GM23338 (cell line): ENCODE data around the gene MTOR.

Experiments used
- CREB1 ChIP-seq: fragments of 250-450 bp; sonication (Bioruptor Pico); IDR thresholded peaks from 2 replicates; pipeline ENCODE4 v1.5.0; 2020; ENCODE audit warnings: low read depth, mild to moderate bottlenecking, moderate library complexity
- EZH2 ChIP-seq: fragments of 200-600 bp; sonication (generic); IDR thresholded peaks from one replicate; pipeline ENCODE4 v1.8.0; 2017; ENCODE audit warnings: antibody characterized with exemption, mild to moderate bottlenecking, low read depth; ENCODE audit not compliant: unreplicated experiment
- EZH2phosphoT487 ChIP-seq: fragments of 200-600 bp; sonication (generic); IDR thresholded peaks from one replicate; pipeline ENCODE4 v1.8.1; 2018; ENCODE audit warnings: antibody characterized with exemption; ENCODE audit not compliant: unreplicated experiment
- NANOG ChIP-seq: IDR thresholded peaks from 2 replicates; pipeline ENCODE4 v1.6.1; 2016; ENCODE audit warnings: antibody characterized with exemption, borderline replicate concordance
- POLR2AphosphoS5 ChIP-seq: IDR thresholded peaks from 2 replicates; pipeline ENCODE4 v1.6.1; 2016; ENCODE audit warnings: antibody characterized with exemption, low read depth
- TF ChIP-seq, protein P1 (sequence below), 2 experiments: fragments of 200-600 bp in 1 of 2; sonication (generic) in 1 of 2; conservative IDR thresholded peaks; 2 replicates each; pipeline versions ENCODE4 v1.5.1 to v1.6.1; 2016 to 2017; ENCODE audit warnings: antibody characterized with exemption in 2 of 2, low read depth in 2 of 2, mild to moderate bottlenecking in 2 of 2, moderate library complexity in 1 of 2

DNA sequence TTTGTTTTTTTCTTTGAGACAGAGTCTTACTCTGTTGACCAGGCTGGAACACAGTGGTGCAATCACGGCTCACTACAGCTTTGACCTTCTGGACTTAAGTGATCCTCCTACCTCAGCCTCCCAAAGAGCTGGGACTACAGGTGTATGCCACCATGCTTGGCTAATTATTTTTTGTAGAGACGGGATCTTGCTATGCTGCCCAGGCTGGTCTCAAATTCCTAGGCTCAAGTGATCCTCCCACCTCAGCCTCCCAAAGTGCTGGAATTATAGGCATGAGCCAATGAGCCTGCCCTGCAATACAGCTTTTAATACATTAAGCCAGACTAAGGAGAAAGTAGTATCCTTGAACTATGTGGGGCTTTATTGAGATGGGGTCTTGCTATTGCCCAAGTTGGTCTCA lies 146.0 kb downstream of the MTOR start:
- TF ChIP-seq, protein P1, sequence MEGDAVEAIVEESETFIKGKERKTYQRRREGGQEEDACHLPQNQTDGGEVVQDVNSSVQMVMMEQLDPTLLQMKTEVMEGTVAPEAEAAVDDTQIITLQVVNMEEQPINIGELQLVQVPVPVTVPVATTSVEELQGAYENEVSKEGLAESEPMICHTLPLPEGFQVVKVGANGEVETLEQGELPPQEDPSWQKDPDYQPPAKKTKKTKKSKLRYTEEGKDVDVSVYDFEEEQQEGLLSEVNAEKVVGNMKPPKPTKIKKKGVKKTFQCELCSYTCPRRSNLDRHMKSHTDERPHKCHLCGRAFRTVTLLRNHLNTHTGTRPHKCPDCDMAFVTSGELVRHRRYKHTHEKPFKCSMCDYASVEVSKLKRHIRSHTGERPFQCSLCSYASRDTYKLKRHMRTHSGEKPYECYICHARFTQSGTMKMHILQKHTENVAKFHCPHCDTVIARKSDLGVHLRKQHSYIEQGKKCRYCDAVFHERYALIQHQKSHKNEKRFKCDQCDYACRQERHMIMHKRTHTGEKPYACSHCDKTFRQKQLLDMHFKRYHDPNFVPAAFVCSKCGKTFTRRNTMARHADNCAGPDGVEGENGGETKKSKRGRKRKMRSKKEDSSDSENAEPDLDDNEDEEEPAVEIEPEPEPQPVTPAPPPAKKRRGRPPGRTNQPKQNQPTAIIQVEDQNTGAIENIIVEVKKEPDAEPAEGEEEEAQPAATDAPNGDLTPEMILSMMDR (conservative IDR thresholded peaks at IDR 0.05; ENCODE audit: low read depth in 2 of 2): no peak
- no peak for TF ChIP-seq CREB1 (CRISPR knock-in tag)
- TF ChIP-seq EZH2phosphoT487: no peak
- TF ChIP-seq POLR2AphosphoS5: no peak
- no peak for TF ChIP-seq EZH2
- no peak for TF ChIP-seq NANOG
